ENCODE results near the gene CALML5.

Gene CALML5

GRCh38 chr10:5468262-5469106 lies 30.9 kb downstream of the CALML5 start:
- Histone ChIP-seq H3K27ac (ENCODE audit: low read depth, low read length) (no peak overlapping the region), H3K9me3 (ENCODE audit: insufficient read depth, low read length) (no peaks in the 10 kb centered on the region), H2AFZ (ENCODE audit: low read depth, low read length, severe bottlenecking) (no peak overlapping the region), H4K20me1 (ENCODE audit: low read depth, low read length) (no peaks in the 10 kb centered on the region), H3K9ac (ENCODE audit: low read length) (no peak overlapping the region), H3K36me3 (ENCODE audit: low read length) (no peaks in the 10 kb centered on the region), H3K4me3 (ENCODE audit: insufficient read depth, low read length, poor library complexity, severe bottlenecking) (no peak overlapping the region), H3K79me2 (ENCODE audit: insufficient read depth, low read length) (no peaks in the 10 kb centered on the region), H3K27me3 (ENCODE audit: low read length) (no peaks in the 10 kb centered on the region), H3K9me2 (replicated peaks; ENCODE audit: insufficient read depth, low read length) (no peaks in the 10 kb centered on the region), H3F3A (ENCODE audit: insufficient read depth) (no peaks in the 10 kb centered on the region), H3K4me2 (ENCODE audit: low read depth, low read length, poor library complexity, severe bottlenecking) (no peak overlapping the region)
- TF ChIP-seq CTCF (IDR thresholded peaks at IDR 0.05; ENCODE audit: insufficient read depth, low read length, poor library complexity, severe bottlenecking) (no peak), EZH2phosphoT487 (conservative IDR thresholded peaks at IDR 0.05; ENCODE audit: low read length) (no peak)

GRCh38 chr10:5467634-5468255 lies 31.6 kb downstream of the CALML5 start:
- no peaks in the 10 kb centered on the region for H4K20me1 ChIP-seq (ENCODE audit: low read depth, low read length)
- no peaks in the 10 kb centered on the region for H3K27me3 ChIP-seq (ENCODE audit: low read length)
- no peaks in the 10 kb centered on the region for H3F3A ChIP-seq (ENCODE audit: insufficient read depth)
- H3K79me2 ChIP-seq (ENCODE audit: insufficient read depth, low read length) = no peaks in the 10 kb centered on the region
- no peak overlapping the region for H3K4me2 ChIP-seq (ENCODE audit: low read depth, low read length, poor library complexity, severe bottlenecking)
- H3K9me3 ChIP-seq (ENCODE audit: insufficient read depth, low read length) = no peaks in the 10 kb centered on the region
- TF ChIP-seq EZH2phosphoT487 (conservative IDR thresholded peaks at IDR 0.05; ENCODE audit: low read length) (no peak), CTCF (IDR thresholded peaks at IDR 0.05; ENCODE audit: insufficient read depth, low read length, poor library complexity, severe bottlenecking) (no peak)
- no peak overlapping the region for H2AFZ ChIP-seq (ENCODE audit: low read depth, low read length, severe bottlenecking)
- H3K9me2 ChIP-seq (replicated peaks; ENCODE audit: insufficient read depth, low read length) = no peaks in the 10 kb centered on the region
- no peak overlapping the region for H3K4me3 ChIP-seq (ENCODE audit: insufficient read depth, low read length, poor library complexity, severe bottlenecking)
- no peak overlapping the region for H3K9ac ChIP-seq (ENCODE audit: low read length)
- H3K27ac ChIP-seq (ENCODE audit: low read depth, low read length) = no peak overlapping the region
- H3K36me3 ChIP-seq (ENCODE audit: low read length) = no peaks in the 10 kb centered on the region

- TF ChIP-seq EZH2phosphoT487 (conservative IDR thresholded peaks at IDR 0.05; ENCODE audit: low read length) (no peak), CTCF (IDR thresholded peaks at IDR 0.05; ENCODE audit: insufficient read depth, low read length, poor library complexity, severe bottlenecking) (no peak)
- H4K20me1 ChIP-seq (ENCODE audit: low read depth, low read length) = no peaks in the 10 kb centered on the region
- no peaks in the 10 kb centered on the region for H3K36me3 ChIP-seq (ENCODE audit: low read length)
- no peak overlapping the region for H3K4me3 ChIP-seq (ENCODE audit: insufficient read depth, low read length, poor library complexity, severe bottlenecking)
- no peaks in the 10 kb centered on the region for H3K9me3 ChIP-seq (ENCODE audit: insufficient read depth, low read length)
- no peaks in the 10 kb centered on the region for H3K27me3 ChIP-seq (ENCODE audit: low read length)
- H3K27ac ChIP-seq (ENCODE audit: low read depth, low read length) = no peak overlapping the region
- no peaks in the 10 kb centered on the region for H3F3A ChIP-seq (ENCODE audit: insufficient read depth)
- no peaks in the 10 kb centered on the region for H3K79me2 ChIP-seq (ENCODE audit: insufficient read depth, low read length)
- no peak overlapping the region for H3K4me2 ChIP-seq (ENCODE audit: low read depth, low read length, poor library complexity, severe bottlenecking)
- no peak overlapping the region for H3K9ac ChIP-seq (ENCODE audit: low read length)
- no peak overlapping the region for H2AFZ ChIP-seq (ENCODE audit: low read depth, low read length, severe bottlenecking)
- no peaks in the 10 kb centered on the region for H3K9me2 ChIP-seq (replicated peaks; ENCODE audit: insufficient read depth, low read length)
These were observed 32.2 kb downstream of the CALML5 start for GRCh38 chr10:5467207-5467535.
